ENCODE results near the gene SYT14.
"Not testable (repeated sequence)": the region's sequence is repeated elsewhere in the genome, so short reads cannot be mapped to it uniquely, and the experiment has no call there.

The SYT14 gene

DNA sequence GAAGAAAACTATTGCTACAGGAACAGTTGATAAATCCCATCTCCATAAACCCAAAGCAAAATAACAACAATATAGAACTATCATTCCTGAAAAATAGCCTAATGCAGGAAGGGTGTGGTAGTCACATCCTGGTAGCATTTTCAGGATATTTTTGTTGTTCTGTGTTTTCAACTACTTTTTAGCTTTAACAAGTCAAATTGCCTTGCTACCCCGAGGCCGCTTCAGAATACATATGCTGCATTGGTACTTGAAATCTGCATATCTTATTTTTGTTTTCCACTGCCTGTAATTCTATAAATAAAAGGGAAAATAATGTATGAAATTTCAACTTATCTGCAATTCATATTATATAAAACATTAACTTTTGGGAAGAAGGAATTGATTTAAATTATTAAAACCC lies 36.8 kb upstream of the SYT14 start:
- no peak for DNase-seq (ENCODE audit: low read depth)
- no peak overlapping the region for H3K9ac ChIP-seq (ENCODE audit: low read length)

DNA sequence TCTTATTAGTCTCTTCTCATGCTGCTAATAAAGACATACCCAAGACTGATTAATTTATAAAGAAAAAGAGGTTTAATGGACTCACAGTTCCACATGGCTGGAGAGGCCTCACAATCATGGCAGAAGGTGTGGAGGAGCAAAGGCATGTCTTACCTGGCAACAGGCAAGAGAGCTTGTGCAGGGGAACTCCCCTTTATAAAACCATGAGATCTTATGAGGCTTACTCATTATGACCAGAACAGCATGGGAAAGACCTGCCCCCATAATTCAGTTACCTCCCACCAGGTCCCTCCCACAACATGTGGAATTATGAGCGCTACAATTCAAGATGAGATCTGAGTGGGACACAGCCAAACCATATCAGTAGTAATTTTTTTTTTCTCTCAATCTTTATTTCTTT lies 33.2 kb upstream of the SYT14 start:
- not testable (repeated sequence) for H3K9ac ChIP-seq (ENCODE audit: low read length); H3K9me3 ChIP-seq (ENCODE audit: control insufficient read depth, low read length); H3K36me3 ChIP-seq (ENCODE audit: control insufficient read depth, insufficient read depth, low read length, severe bottlenecking); H3K4me3 ChIP-seq (ENCODE audit: low read length); DNase-seq (ENCODE audit: low read depth); H3K27me3 ChIP-seq (replicated peaks; ENCODE audit: control insufficient read depth, insufficient read depth, low read length); H3K4me1 ChIP-seq (ENCODE audit: control insufficient read depth, insufficient read depth, low read length)

More for the DNA sequence above, 36.8 kb upstream of the SYT14 start:
- no peak overlapping the region for H3K4me3 ChIP-seq (ENCODE audit: low read length)
- no peaks in the 10 kb centered on the region for H3K36me3 ChIP-seq (ENCODE audit: control insufficient read depth, insufficient read depth, low read length, severe bottlenecking)
- no peaks in the 10 kb centered on the region for H3K9me3 ChIP-seq (ENCODE audit: control insufficient read depth, low read length)
- H3K4me1 ChIP-seq (ENCODE audit: control insufficient read depth, insufficient read depth, low read length): peaks cover 4% of the 10 kb centered on the region
- H3K27me3 ChIP-seq (replicated peaks; ENCODE audit: control insufficient read depth, insufficient read depth, low read length): no peaks in the 10 kb centered on the region

DNA sequence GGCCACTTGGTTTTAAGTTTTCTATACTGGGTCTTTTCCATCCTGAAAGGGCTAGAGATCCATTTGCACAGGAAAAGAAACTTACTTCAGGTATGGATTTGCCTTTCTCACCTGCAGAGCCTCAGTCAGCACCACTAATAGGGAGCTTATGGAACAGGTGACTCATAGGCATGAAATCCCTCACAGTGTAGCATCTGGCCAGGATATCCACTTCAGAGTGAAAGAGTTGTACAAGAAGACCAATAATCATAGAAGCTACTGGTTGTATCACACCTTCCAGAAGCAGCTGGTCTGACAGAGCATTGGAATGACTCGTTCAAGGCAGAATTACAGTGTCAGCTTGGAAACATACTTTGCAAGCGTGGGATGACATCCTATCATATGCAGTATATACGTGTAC lies 26.3 kb upstream of the SYT14 start:
- Histone ChIP-seq H3K9ac (ENCODE audit: low read length) (no peak overlapping the region), H3K27me3 (replicated peaks; ENCODE audit: control insufficient read depth, insufficient read depth, low read length) (no peaks in the 10 kb centered on the region), H3K4me1 (ENCODE audit: control insufficient read depth, insufficient read depth, low read length) (no peaks in the 10 kb centered on the region), H3K36me3 (ENCODE audit: control insufficient read depth, insufficient read depth, low read length, severe bottlenecking) (no peaks in the 10 kb centered on the region), H3K9me3 (ENCODE audit: control insufficient read depth, low read length) (no peaks in the 10 kb centered on the region), H3K4me3 (ENCODE audit: low read length) (no peak overlapping the region)
- DNase-seq (ENCODE audit: low read depth): no peak

DNA sequence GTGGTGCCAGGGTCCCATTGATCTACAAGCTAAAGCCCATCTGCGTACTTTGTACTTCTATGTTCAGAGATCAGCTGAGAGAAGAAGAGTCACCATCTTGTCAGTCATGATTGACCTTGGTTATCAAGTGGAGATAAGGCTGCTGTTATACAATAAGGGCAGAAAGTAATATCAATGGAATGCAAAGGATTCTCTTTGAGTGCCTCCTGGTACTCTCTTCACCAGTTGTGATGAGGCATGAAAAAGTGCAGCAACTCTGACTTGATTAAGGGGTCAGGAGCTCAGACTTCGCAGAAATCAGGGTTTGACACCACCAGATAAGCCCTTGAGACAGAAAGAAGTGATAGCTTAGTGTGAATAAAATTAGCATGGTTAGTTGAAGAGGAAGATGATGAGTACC lies 25.7 kb upstream of the SYT14 start:
- no peaks in the 10 kb centered on the region for H3K27me3 ChIP-seq (replicated peaks; ENCODE audit: control insufficient read depth, insufficient read depth, low read length)
- no peaks in the 10 kb centered on the region for H3K36me3 ChIP-seq (ENCODE audit: control insufficient read depth, insufficient read depth, low read length, severe bottlenecking)
- H3K9me3 ChIP-seq (ENCODE audit: control insufficient read depth, low read length): no peaks in the 10 kb centered on the region
- no peak for DNase-seq (ENCODE audit: low read depth)
- H3K4me3 ChIP-seq (ENCODE audit: low read length): no peak overlapping the region
- H3K4me1 ChIP-seq (ENCODE audit: control insufficient read depth, insufficient read depth, low read length): no peaks in the 10 kb centered on the region
- H3K9ac ChIP-seq (ENCODE audit: low read length): no peak overlapping the region

DNA sequence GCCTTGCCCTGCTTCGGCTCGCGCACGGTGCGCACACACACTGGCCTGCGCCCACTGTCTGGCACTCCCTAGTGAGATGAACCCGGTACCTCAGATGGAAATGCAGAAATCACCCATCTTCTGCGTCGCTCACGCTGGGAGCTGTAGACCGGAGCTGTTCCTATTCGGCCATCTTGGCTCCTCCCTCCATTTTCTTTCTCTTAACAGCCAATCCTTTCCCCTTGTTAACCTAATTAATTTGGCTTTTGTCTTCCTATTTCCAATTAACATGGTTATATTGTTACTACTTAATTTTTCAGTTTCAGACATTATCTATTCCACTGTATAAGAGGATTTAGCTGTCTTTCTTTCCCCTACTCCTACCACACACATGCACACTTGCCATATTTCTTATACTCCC lies 18.4 kb upstream of the SYT14 start:
- not testable (repeated sequence) for H3K36me3 ChIP-seq (ENCODE audit: control insufficient read depth, insufficient read depth, low read length, severe bottlenecking); H3K27me3 ChIP-seq (replicated peaks; ENCODE audit: control insufficient read depth, insufficient read depth, low read length); H3K4me3 ChIP-seq (ENCODE audit: low read length); H3K9ac ChIP-seq (ENCODE audit: low read length); DNase-seq (ENCODE audit: low read depth); H3K9me3 ChIP-seq (ENCODE audit: control insufficient read depth, low read length); H3K4me1 ChIP-seq (ENCODE audit: control insufficient read depth, insufficient read depth, low read length)

DNA sequence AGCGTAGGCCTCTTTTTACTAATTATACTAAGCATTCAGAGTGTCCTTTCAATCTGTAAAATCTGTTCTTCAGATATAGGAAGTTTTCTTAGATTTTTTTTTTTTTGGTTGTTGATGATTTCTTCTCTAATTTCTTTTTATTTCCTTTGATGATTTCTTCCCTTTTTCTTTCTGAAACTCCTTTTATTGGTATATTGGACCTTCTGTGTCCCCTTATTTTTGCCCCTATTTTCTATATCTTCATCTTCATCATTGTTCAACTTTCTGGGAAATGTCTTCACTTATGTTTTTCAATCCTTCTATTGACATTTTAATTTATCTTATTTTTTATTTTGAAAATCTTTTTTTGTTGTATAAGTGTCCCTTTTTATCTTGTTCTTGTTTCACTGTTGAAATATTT lies 17.2 kb upstream of the SYT14 start:
- Histone ChIP-seq H3K4me1 (ENCODE audit: control insufficient read depth, insufficient read depth, low read length) (peaks cover 1% of the 10 kb centered on the region), H3K9me3 (ENCODE audit: control insufficient read depth, low read length) (peaks cover 3% of the 10 kb centered on the region), H3K36me3 (ENCODE audit: control insufficient read depth, insufficient read depth, low read length, severe bottlenecking) (no peaks in the 10 kb centered on the region), H3K9ac (ENCODE audit: low read length) (no peak overlapping the region), H3K27me3 (replicated peaks; ENCODE audit: control insufficient read depth, insufficient read depth, low read length) (no peaks in the 10 kb centered on the region), H3K4me3 (ENCODE audit: low read length) (no peak overlapping the region)
- no peak for DNase-seq (ENCODE audit: low read depth)

DNA sequence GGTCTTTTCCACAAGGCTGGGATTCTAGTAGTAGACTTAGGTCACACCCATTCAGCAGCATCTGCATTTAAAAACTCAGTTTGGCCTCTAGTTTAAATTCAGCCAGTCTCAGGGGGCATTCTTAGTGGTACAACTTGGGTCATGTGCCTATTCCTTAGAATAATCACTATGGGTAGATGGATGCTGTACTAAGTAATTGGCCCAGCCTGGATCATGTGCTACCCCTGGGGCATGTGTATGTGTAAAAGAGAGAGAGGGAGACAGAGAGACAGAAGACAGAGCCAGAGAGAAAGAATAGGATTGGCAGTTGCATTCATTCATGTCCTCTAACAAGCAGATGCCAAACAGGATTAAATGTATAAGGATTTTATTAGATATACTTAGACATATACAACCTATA lies 13.6 kb upstream of the SYT14 start:
- Histone ChIP-seq H3K36me3 (ENCODE audit: control insufficient read depth, insufficient read depth, low read length, severe bottlenecking) (no peaks in the 10 kb centered on the region), H3K4me3 (ENCODE audit: low read length) (no peak overlapping the region), H3K4me1 (ENCODE audit: control insufficient read depth, insufficient read depth, low read length) (peaks cover 9% of the 10 kb centered on the region), H3K9me3 (ENCODE audit: control insufficient read depth, low read length) (peaks cover 3% of the 10 kb centered on the region), H3K27me3 (replicated peaks; ENCODE audit: control insufficient read depth, insufficient read depth, low read length) (no peaks in the 10 kb centered on the region), H3K9ac (ENCODE audit: low read length) (no peak overlapping the region)
- DNase-seq (ENCODE audit: low read depth): no peak

DNA sequence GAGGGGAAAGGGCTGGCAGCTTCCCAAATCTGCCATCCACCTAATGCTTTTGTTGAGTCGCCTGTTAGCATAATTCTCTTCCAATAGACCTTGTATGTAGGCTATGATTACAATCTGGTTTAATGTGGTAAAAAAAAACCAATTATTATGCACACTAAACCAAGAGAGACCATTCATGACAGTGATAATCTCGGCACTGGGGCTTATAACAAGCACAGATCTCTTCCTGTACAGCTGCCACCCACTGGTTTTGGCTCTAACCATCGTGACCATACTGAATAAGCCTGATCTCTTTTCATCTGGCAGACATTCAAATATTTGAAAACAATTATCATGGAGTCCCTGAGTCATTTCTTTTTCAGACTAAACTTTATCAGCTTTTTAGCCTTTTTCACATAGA lies 12.0 kb upstream of the SYT14 start:
- H3K4me1 ChIP-seq (ENCODE audit: control insufficient read depth, insufficient read depth, low read length): peaks cover 9% of the 10 kb centered on the region
- H3K4me3 ChIP-seq (ENCODE audit: low read length): no peak overlapping the region
- no peak overlapping the region for H3K9ac ChIP-seq (ENCODE audit: low read length)
- DNase-seq (ENCODE audit: low read depth): peak; percentile 72
- no peaks in the 10 kb centered on the region for H3K27me3 ChIP-seq (replicated peaks; ENCODE audit: control insufficient read depth, insufficient read depth, low read length)
- H3K36me3 ChIP-seq (ENCODE audit: control insufficient read depth, insufficient read depth, low read length, severe bottlenecking): no peaks in the 10 kb centered on the region
- no peaks in the 10 kb centered on the region for H3K9me3 ChIP-seq (ENCODE audit: control insufficient read depth, low read length)

DNA sequence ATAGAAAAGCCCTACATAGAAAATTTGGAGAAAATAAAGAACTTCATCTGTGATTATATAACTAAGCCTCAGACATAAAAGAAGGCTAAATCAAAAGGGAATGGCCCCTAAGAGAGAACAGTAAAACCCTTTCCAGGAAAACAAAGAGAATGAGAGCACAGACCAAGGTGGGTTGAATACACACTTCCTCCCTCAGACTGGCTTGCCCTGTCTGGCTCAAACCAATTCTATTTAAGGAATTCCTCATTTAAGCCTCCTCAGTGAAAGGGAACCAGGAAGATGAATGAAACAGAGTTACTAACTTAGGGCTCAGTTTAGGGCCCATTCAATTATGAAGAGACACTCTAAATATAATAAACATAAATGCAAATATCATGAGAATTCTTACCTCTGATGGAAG lies 10.6 kb upstream of the SYT14 start:
- Histone ChIP-seq H3K9me3 (ENCODE audit: control insufficient read depth, low read length) (no peaks in the 10 kb centered on the region), H3K9ac (ENCODE audit: low read length) (no peak overlapping the region), H3K27me3 (replicated peaks; ENCODE audit: control insufficient read depth, insufficient read depth, low read length) (no peaks in the 10 kb centered on the region), H3K4me1 (ENCODE audit: control insufficient read depth, insufficient read depth, low read length) (peaks cover 9% of the 10 kb centered on the region), H3K36me3 (ENCODE audit: control insufficient read depth, insufficient read depth, low read length, severe bottlenecking) (no peaks in the 10 kb centered on the region), H3K4me3 (ENCODE audit: low read length) (no peak overlapping the region)
- no peak for DNase-seq (ENCODE audit: low read depth)

DNA sequence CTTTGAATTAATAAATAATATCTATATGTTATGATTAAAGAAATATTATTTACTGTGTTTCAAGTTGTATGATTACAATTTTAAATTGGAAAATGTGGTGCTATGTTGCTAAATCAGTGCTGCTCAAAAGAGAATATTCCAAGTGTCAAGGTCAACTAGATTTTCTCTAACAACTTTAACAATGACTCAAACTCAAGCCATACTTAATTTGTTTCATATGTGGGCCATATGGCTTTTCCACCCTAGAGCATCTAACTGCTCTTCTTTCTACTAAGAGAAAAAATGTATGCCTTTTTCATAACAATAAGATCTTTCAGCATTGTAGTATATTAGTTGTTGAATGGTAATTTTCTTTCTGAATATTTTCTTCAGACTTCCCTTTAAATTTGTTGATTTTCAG lies 8.3 kb upstream of the SYT14 start:
- H3K4me3 ChIP-seq (ENCODE audit: low read length): no peak overlapping the region
- no peaks in the 10 kb centered on the region for H3K9me3 ChIP-seq (ENCODE audit: control insufficient read depth, low read length)
- H3K9ac ChIP-seq (ENCODE audit: low read length): no peak overlapping the region
- peak; percentile 65 for DNase-seq (ENCODE audit: low read depth)
- H3K36me3 ChIP-seq (ENCODE audit: control insufficient read depth, insufficient read depth, low read length, severe bottlenecking): no peaks in the 10 kb centered on the region
- peaks cover 9% of the 10 kb centered on the region for H3K4me1 ChIP-seq (ENCODE audit: control insufficient read depth, insufficient read depth, low read length)
- peaks cover 2% of the 10 kb centered on the region for H3K27me3 ChIP-seq (replicated peaks; ENCODE audit: control insufficient read depth, insufficient read depth, low read length)

DNA sequence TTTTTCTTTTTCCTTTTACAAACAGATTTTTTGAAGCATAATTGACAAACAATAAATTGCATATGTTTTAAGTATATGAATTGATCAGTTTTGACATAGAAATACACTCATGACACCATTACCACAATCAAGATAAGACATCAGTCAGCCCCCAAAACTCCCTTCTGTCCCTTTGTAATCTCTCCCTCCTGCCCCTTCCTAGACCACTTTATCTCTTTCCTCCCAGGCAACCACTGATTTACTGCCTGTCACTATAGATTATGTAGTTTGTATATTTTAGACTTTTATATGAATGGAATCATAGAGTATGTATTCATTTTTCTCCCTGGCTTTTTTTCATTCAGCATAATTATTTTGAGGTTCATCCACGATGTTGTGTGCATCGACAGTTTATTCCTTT lies 6.9 kb upstream of the SYT14 start:
- DNase-seq (ENCODE audit: low read depth): no peak
- peaks cover 5% of the 10 kb centered on the region for H3K27me3 ChIP-seq (replicated peaks; ENCODE audit: control insufficient read depth, insufficient read depth, low read length)
- no peak overlapping the region for H3K4me3 ChIP-seq (ENCODE audit: low read length)
- peaks cover 5% of the 10 kb centered on the region for H3K4me1 ChIP-seq (ENCODE audit: control insufficient read depth, insufficient read depth, low read length)
- H3K9me3 ChIP-seq (ENCODE audit: control insufficient read depth, low read length): no peaks in the 10 kb centered on the region
- no peak overlapping the region for H3K9ac ChIP-seq (ENCODE audit: low read length)
- no peaks in the 10 kb centered on the region for H3K36me3 ChIP-seq (ENCODE audit: control insufficient read depth, insufficient read depth, low read length, severe bottlenecking)

DNA sequence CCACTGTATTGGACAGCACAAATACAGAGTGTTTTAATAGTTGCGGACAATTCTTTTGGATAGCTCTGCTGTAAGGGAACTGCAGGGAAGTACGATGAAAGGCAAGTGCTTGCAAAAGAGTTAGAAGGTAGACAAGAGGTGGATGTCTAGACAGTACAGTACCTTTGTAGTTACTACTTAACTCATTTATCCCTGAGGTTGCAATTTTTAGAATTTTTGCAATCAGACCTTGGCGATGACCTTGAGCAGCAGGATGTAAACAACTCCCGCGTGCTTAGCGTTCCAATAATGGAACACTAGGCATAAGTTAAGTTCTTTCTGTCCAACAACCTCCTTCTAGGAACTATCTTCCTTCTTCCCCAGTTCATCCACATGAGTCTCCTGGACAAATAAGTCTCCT lies 1.9 kb upstream of the SYT14 start:
- peaks cover 21% of the 10 kb centered on the region for H3K27me3 ChIP-seq (replicated peaks; ENCODE audit: control insufficient read depth, insufficient read depth, low read length)
- no peak overlapping the region for H3K4me3 ChIP-seq (ENCODE audit: low read length)
- DNase-seq (ENCODE audit: low read depth): no peak
- no peaks in the 10 kb centered on the region for H3K36me3 ChIP-seq (ENCODE audit: control insufficient read depth, insufficient read depth, low read length, severe bottlenecking)
- H3K9me3 ChIP-seq (ENCODE audit: control insufficient read depth, low read length): no peaks in the 10 kb centered on the region
- H3K9ac ChIP-seq (ENCODE audit: low read length): no peak overlapping the region
- H3K4me1 ChIP-seq (ENCODE audit: control insufficient read depth, insufficient read depth, low read length): no peaks in the 10 kb centered on the region
